Measurements from ENCODE around the gene ZNF57.

- TF ChIP-seq SP2 (CRISPR knock-in tag; IDR thresholded peaks at IDR 0.05) (peak; percentile 91), PHF8 (CRISPR knock-in tag; IDR thresholded peaks at IDR 0.05) (peak; percentile 79), GTF3A (CRISPR knock-in tag; conservative IDR thresholded peaks at IDR 0.05) (no peak), POLR2A (IDR thresholded peaks at IDR 0.05; ENCODE audit: insufficient read depth in 1 of 2, low read depth in 2 of 2, low read length in 2 of 2) (peak; percentile 67 to 86), ZNF274 (CRISPR knock-in tag; IDR thresholded peaks at IDR 0.05) (peak; percentile 56; the same call in 1 of the 2 replicates), RFX3 (CRISPR knock-in tag; IDR thresholded peaks at IDR 0.05) (peak; percentile 46; the same call in 1 of the 2 replicates)
- TF ChIP-seq, protein P1, sequence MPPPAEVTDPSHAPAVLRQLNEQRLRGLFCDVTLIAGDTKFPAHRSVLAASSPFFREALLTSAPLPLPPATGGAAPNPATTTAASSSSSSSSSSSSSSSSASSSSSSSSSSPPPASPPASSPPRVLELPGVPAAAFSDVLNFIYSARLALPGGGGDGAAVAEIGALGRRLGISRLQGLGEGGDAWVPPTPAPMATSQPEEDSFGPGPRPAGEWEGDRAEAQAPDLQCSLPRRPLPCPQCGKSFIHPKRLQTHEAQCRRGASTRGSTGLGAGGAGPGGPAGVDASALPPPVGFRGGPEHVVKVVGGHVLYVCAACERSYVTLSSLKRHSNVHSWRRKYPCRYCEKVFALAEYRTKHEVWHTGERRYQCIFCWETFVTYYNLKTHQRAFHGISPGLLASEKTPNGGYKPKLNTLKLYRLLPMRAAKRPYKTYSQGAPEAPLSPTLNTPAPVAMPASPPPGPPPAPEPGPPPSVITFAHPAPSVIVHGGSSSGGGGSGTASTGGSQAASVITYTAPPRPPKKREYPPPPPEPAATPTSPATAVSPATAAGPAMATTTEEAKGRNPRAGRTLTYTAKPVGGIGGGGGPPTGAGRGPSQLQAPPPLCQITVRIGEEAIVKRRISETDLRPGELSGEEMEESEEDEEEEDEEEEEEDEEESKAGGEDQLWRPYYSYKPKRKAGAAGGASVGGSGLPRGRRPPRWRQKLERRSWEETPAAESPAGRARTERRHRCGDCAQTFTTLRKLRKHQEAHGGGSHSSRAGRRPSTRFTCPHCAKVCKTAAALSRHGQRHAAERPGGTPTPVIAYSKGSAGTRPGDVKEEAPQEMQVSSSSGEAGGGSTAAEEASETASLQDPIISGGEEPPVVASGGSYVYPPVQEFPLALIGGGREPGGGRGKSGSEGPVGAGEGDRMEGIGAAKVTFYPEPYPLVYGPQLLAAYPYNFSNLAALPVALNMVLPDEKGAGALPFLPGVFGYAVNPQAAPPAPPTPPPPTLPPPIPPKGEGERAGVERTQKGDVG (CRISPR knock-in tag; IDR thresholded peaks at IDR 0.05; ENCODE audit: borderline replicate concordance) = no peak
- TF ChIP-seq, protein P2, sequence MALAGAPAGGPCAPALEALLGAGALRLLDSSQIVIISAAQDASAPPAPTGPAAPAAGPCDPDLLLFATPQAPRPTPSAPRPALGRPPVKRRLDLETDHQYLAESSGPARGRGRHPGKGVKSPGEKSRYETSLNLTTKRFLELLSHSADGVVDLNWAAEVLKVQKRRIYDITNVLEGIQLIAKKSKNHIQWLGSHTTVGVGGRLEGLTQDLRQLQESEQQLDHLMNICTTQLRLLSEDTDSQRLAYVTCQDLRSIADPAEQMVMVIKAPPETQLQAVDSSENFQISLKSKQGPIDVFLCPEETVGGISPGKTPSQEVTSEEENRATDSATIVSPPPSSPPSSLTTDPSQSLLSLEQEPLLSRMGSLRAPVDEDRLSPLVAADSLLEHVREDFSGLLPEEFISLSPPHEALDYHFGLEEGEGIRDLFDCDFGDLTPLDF (CRISPR knock-in tag; IDR thresholded peaks at IDR 0.05) = peak; percentile 43
- TF ChIP-seq, protein P3, sequence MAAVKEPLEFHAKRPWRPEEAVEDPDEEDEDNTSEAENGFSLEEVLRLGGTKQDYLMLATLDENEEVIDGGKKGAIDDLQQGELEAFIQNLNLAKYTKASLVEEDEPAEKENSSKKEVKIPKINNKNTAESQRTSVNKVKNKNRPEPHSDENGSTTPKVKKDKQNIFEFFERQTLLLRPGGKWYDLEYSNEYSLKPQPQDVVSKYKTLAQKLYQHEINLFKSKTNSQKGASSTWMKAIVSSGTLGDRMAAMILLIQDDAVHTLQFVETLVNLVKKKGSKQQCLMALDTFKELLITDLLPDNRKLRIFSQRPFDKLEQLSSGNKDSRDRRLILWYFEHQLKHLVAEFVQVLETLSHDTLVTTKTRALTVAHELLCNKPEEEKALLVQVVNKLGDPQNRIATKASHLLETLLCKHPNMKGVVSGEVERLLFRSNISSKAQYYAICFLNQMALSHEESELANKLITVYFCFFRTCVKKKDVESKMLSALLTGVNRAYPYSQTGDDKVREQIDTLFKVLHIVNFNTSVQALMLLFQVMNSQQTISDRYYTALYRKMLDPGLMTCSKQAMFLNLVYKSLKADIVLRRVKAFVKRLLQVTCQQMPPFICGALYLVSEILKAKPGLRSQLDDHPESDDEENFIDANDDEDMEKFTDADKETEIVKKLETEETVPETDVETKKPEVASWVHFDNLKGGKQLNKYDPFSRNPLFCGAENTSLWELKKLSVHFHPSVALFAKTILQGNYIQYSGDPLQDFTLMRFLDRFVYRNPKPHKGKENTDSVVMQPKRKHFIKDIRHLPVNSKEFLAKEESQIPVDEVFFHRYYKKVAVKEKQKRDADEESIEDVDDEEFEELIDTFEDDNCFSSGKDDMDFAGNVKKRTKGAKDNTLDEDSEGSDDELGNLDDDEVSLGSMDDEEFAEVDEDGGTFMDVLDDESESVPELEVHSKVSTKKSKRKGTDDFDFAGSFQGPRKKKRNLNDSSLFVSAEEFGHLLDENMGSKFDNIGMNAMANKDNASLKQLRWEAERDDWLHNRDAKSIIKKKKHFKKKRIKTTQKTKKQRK (IDR thresholded peaks at IDR 0.05; ENCODE audit: low read length) = no peak
Observed at GRCh38 chr19:2900296-2901252, at the start of gene ZNF57.
